Psoas muscle (tissue), 8 donors: Measurements from ENCODE around the gene SH3BGRL3. TPM values are rescaled to one million over a fixed set of nuclear protein-coding genes. Genes with fewer than 3 reads are reported as not detected.
"Not testable (repeated sequence)": the region's sequence is repeated elsewhere in the genome, so short reads cannot be mapped to it uniquely, and the experiment has no call there.

Source experiments
- ATAC-seq, 4 donors: fragments of 200-7000 bp; cut with Tn5 transposase; one replicate each; pipeline ENCODE4 v1.9.1; 2020; ENCODE audit warnings: moderate library complexity in 3 of 4, mild to moderate bottlenecking in 2 of 4
- DNase-seq, 2 donors: peaks; one replicate each; pipeline ENCODE4 v3.0.0-alpha.2; 2020
- H3K27ac ChIP-seq: fragments of 200-600 bp; one replicate; pipeline ENCODE4 v1.8.0; 2022
- H3K27me3 ChIP-seq, 3 donors: fragments of 200-600 bp in 1 of 3; one replicate each; pipeline versions ENCODE4 v1.6.1 to v1.8.0; 2013 to 2022; ENCODE audit warnings: low read length in 2 of 3, mild to moderate bottlenecking in 2 of 3, moderate library complexity in 1 of 3; ENCODE audit not compliant: insufficient read depth in 3 of 3
- H3K36me3 ChIP-seq, 2 donors: fragments of 200-600 bp in 1 of 2; one replicate each; pipeline versions ENCODE4 v1.6.1 to v1.8.0; 2013 to 2022; ENCODE audit warnings: low read depth in 1 of 2, mild to moderate bottlenecking in 1 of 2, moderate library complexity in 1 of 2; ENCODE audit not compliant: insufficient read depth in 1 of 2
- H3K4me1 ChIP-seq: fragments of 200-600 bp; one replicate; pipeline ENCODE4 v1.8.0; 2022
- H3K4me3 ChIP-seq: fragments of 200-600 bp; one replicate; pipeline ENCODE4 v1.8.0; 2022; ENCODE audit warnings: mild to moderate bottlenecking
- H3K9me3 ChIP-seq: fragments of 200-600 bp; one replicate; pipeline ENCODE4 v1.8.0; 2022
- CTCF ChIP-seq: fragments of 200-600 bp; IDR thresholded peaks from one replicate; pipeline ENCODE4 v1.8.0; 2022; ENCODE audit warnings: antibody characterized with exemption
- WGBS, 3 donors: extraction: QIAGEN DNeasy Blood & Tissue Kit; methylation state at CpG; one replicate each; pipeline versions ENCODE4 v1.1.6 to v1.1.7; 2013; 5-methylcytosine and 5-hydroxymethylcytosine counted together
- intact Hi-C, 2 donors: fragments of 100-400 bp; cut with DNase I; formaldehyde crosslinking; loops; one replicate each; pipeline versions ENCODE4 v1.11.0 to v1.14.2; 2022
- polyA plus RNA-seq, 3 donors: library from polyadenylated mRNA; stranded (reverse); fragments of 200-250 nt; gene quantifications; one replicate each; pipeline ENCODE4 v1.2.3, GENCODE V29; 2013
- total RNA-seq, 4 donors: library from RNA; stranded (reverse); fragmentation: NEBNext Ultra II Directional in 2 of 4; extraction: Animal tissue kit (Norgen Biotek cat#: 25700) in 2 of 4; gene quantifications; one replicate each; pipeline versions ENCODE4 v1.2.1 to v1.2.4, GENCODE V29; 2021 to 2023
- donor health status: healthy with polysubstance abuse.
- donor health status: DM: no; HTN: no; CAD: no; lungs with moderate emphysema.
- donor health status: Bipolar disorder and iron deficiency.
- donor health status: healthy.
- donor health status: DM: yes; HTN: yes; CAD: no.
- donor health status: DM: no; HTN: no; CAD: no.
- donor health status: DM: no; HTN: no; CAD: no.
- donor health status: DM: yes; HTN: yes; CAD: no.

The SH3BGRL3 gene
- total and polyA plus RNA-seq, 7 donors: 10.9 to 78.1 (median 22.2) TPM

GRCh38 chr1:26302733-26303405 is 23.0 kb downstream of the SH3BGRL3 start:
- Histone ChIP-seq H3K4me3 (no peak overlapping the region), H3K27me3 (no peaks in the 10 kb centered on the region), H3K27ac (no peak overlapping the region), H3K4me1 (peaks cover 13% of the 10 kb centered on the region), H3K36me3 (no peaks in the 10 kb centered on the region), H3K9me3 (no peaks in the 10 kb centered on the region)
- 55 to 61% (median 57%) methylated on average over 8 of the region's 8 CpGs for WGBS, 3 donors
- no peak for TF ChIP-seq CTCF
- intact Hi-C loops: no loop called here
- ATAC-seq: no peak
- DNase-seq: peak; percentile 46 to 70

- H3K27me3 ChIP-seq: no peaks in the 10 kb centered on the region
- no peak for DNase-seq
- H3K27ac ChIP-seq: peak overlapping the region; percentile 36
- intact Hi-C loops: no loop called here
- TF ChIP-seq CTCF: no peak
- H3K4me3 ChIP-seq: peak overlapping the region; percentile 95
- no peaks in the 10 kb centered on the region for H3K9me3 ChIP-seq
- no peaks in the 10 kb centered on the region for H3K36me3 ChIP-seq
- 39 to 48% (median 44%) methylated on average over 8 of the region's 8 CpGs for WGBS, 3 donors
- no peak for ATAC-seq
- H3K4me1 ChIP-seq: peaks cover 13% of the 10 kb centered on the region
These were observed 25.9 kb downstream of the SH3BGRL3 start for GRCh38 chr1:26305667-26306289.

- Histone ChIP-seq H3K36me3 (no peaks in the 10 kb centered on the region), H3K27me3 (no peaks in the 10 kb centered on the region), H3K4me3 (peak within 1 kb of the TSS; percentile 95), H3K27ac (peak within 1 kb of the TSS; percentile 36), H3K4me1 (peaks cover 13% of the 10 kb centered on the region), H3K9me3 (no peaks in the 10 kb centered on the region)
- ATAC-seq (peak; percentile 98 to 100 (median 100)), DNase-seq (peak; percentile 87 to 92)
- no peak for TF ChIP-seq CTCF
- intact Hi-C loops: no loop called here
- 2 to 4% (median 2%) methylated on average over 48 to 51 of the region's 51 CpGs for WGBS, 3 donors
These were observed 26.7 kb downstream of the SH3BGRL3 start, which contains the start of gene UBXN11 for GRCh38 chr1:26306290-26307229. TSS of gene UBXN11 (minus strand) at chr1:26306636. CDS start at chr1:26302883, 3,753 bp downstream.

DNA sequence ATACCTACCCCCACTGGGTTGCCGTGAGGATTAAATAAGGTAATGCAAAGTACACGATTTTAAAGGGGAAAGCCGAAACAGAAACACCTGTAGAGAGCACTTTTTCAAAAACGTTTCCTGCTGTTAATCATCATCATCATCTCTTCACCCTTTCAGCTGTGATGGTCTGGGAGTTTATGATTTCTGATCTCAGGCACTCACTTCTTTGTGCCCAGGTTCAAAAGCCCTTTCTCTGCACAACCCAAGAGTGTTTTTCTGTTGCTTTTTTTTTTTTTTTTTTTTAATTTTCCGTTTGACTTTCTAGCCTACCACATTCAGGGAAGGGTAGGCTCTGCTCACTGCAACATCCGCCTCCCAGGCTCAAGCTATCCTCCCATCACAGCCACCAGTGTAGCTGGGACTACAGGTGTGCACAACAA is 27.5 kb downstream of the SH3BGRL3 start:
- DNase-seq: no peak
- Histone ChIP-seq H3K36me3 (no peaks in the 10 kb centered on the region), H3K4me3 (peak overlapping the region; percentile 95), H3K9me3 (no peaks in the 10 kb centered on the region), H3K27me3 (no peaks in the 10 kb centered on the region), H3K27ac (peak overlapping the region; percentile 36), H3K4me1 (peaks cover 13% of the 10 kb centered on the region)
- ATAC-seq: no peak
- 46 to 51% (median 49%) methylated on average over 6 of the region's 6 CpGs for WGBS, 3 donors
- intact Hi-C loops: no loop called here
- TF ChIP-seq CTCF: no peak

GRCh38 chr1:26307966-26308899 is 28.3 kb downstream of the SH3BGRL3 start:
- peak in 1 of 2 donors; percentile 44 for DNase-seq
- intact Hi-C loops, H3K9me3 ChIP-seq, H3K27me3 ChIP-seq, H3K4me3 ChIP-seq, ATAC-seq, H3K27ac ChIP-seq, H3K36me3 ChIP-seq: not testable (repeated sequence)
- peaks cover 13% of the 10 kb centered on the region for H3K4me1 ChIP-seq
- whole genome bisulfite sequencing, 3 donors: 80 to 88% (median 86%) methylated on average over 21 of the region's 21 CpGs
